HG02840 (cell line): Measurements from ENCODE around the gene PABPC1L.

ENCODE experiments used
- ATAC-seq: cut with Tn5 transposase; IDR thresholded peaks from one replicate; pipeline ENCODE4 v1.9.1; 2021; ENCODE audit warnings: mild to moderate bottlenecking, moderate library complexity, moderate number of reproducible peaks; ENCODE audit not compliant: unreplicated experiment, low FRiP score

Gene PABPC1L

DNA sequence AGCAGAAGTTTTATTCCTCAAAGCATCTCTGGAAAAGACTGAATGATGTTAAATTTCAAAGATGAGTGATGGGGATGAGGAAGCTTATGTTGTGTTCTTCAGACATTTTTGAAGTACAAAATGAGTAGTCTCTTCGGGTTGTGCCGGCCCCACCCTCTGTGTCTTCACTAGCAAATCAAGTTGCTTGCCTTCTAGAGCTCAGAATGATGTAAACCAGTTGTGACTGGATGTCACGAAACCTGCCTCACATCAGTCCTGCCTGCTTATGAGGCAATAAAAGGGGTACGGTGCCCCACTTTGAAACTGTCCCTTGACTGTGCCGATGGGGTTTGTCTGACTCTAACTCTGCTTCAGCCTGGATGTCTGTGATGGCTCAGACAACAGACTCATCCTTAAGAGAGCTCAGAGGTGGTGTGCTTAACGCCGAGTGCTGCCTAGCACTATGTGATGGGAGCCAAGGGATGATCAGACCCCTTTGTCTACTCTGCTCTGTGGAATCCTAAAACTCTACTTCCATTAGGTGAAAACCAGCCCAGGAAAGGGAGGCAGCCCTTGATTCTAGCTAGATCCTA is 31.3 kb downstream of the PABPC1L start:
- no peak for ATAC-seq

DNA sequence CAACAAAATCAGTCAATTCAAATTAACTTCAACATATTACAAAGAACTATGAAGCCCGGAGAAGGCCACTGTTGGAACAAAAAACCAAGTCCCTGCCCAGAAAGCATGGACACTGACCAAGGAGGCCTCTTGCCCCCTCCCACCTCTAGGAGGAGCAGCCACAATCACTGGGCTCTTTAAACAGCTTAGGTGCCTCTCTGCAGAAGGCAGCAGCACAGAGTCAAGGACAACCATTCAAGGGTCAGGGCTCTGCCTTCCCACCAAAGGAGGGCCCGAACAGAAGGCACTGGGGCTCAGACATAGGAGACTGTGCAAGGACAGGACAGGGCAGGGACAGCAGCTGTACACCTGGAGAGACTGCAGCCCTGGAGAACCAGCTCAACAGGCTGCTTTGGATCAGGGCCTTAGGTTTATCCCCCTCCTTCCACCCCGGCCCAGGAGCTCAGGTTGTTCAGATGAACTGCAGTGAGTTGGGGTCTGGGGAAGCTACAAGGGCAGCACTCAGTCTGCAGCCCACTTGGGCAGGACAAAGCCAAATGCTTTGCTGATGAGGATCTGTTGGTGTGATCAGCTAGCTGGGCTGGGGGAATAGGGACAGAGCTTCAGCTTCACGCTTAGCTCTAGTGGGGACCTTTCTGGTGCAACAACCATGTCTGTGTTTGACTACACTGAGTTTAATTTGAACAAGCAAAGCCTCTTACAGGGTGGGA is 32.6 kb downstream of the PABPC1L start:
- ATAC-seq, result no peak

DNA sequence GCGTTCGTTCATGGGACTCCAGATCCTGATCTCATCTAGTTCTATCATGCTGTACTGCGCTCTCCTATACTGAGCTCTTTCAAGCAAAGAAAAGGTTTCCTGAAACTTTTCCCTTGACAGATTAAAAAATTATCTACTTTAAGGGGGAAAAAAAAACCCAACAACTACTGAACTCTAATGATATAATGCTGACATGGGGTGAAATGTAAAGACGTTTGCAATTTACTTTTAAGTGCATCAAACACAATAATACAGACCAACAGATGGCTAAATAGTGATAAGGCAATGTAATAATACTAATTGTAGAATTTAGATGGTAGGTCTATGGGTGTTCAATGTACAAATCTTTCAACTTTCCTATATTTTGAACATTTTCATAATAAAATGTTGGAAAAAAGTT is 34.0 kb downstream of the PABPC1L start:
- ATAC-seq, result no peak

DNA sequence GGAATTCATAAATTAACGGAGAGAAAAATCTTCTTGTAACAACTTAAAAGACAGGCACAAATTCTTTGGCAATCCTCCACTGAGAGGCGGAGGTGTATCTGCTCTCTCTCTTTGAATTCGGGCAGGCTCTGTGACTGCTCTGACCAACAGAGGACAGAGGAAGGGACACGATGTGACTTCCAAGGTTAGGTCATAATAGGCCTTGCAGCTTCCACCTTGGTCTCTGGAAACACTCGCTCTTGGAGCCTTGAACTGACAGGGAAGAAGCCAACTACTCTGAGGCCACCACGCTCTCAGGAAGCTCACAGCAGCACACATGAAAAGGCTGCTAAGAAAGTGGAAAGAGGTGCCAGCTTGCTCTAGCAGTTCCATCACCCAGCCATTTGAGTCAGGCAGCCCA is 35.4 kb downstream of the PABPC1L start:
- no peak for ATAC-seq

DNA sequence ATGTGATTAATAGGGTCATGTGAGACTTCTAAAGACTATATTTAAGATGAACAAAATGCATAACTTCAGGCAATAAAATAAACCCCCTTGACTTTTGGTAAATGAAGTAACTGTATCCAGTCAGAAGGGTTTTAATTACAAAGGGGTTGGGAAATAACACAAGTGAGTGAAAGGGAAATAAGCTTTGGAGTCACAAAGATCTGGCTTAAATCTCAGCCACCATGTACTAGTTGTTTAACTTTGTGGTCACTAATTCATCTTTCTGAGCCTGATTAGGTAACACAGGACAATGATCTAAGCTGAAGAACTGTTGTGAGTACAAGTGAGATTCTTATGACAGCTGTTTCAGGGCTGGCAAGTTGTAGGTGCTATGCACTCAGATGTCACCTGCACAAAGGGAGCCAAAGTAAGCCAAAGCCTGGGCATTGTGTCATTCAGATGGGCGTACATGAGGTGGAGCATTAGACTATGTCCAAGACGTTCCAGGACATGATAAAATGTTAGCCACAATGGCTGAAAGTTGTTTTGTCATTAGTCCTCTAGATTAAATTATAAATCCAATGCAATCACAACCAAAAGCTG is 36.5 kb downstream of the PABPC1L start:
- ATAC-seq, result no peak

DNA sequence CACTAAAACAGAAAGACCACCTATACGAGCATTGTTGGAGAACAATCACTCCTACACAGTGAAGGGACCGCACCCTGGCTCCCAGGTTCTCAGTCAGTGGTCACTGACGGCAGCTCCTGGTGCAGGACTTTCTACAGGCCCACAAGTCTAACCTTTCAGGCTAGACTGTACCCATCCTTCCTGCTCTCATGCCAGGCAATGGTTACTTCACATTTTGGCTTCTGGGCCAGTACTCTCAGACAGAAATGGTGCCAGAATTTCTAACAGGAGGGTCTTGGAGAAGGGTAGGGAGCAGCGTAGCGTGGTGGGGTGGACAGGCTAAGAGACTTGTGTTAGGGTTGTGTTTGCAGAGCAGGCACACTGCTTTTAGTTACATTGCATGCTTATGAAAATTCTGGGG is 38.2 kb downstream of the PABPC1L start:
- no peak for ATAC-seq

- ATAC-seq, result no peak
Measured at GRCh38 chr20:44948513-44948912, 38.7 kb downstream of the PABPC1L start.

DNA sequence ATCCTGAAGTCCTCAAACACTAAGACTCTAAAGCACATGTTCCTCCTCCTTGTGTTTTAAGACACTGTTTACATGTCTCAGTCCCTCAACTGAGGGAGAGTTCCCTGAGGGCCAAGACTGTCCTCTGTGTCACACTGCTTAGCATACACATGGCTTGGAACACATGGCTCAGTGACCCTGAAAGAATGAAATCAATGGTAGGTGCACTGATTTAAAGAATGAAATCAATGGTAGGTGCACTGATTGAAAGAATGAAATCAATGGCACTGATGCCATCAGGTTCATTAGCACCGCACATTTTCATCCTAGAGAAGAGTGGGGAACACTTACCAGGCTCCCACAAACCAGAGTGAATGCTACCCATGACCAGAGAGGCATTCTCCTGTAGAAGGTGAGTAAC is 40.5 kb downstream of the PABPC1L start:
- ATAC-seq, result no peak

DNA sequence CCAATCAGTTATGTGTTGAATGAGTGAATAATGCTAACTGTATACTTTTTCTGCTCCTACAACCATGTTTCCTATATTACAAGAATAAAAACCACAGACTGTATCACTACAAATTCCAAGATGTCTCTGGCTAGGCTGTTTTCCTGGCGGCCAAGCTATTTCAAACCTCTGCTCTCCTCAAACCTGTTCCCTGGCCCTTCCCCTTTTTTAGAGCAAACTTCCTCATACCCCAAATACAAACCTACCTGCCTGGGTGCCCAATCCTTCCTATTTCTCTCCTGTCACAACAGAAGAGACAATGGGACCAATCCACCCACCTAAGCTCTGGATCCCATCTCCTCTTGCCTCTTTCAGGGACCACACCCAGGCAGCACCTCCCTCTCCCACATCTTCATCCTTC is 42.9 kb downstream of the PABPC1L start:
- no peak for ATAC-seq

DNA sequence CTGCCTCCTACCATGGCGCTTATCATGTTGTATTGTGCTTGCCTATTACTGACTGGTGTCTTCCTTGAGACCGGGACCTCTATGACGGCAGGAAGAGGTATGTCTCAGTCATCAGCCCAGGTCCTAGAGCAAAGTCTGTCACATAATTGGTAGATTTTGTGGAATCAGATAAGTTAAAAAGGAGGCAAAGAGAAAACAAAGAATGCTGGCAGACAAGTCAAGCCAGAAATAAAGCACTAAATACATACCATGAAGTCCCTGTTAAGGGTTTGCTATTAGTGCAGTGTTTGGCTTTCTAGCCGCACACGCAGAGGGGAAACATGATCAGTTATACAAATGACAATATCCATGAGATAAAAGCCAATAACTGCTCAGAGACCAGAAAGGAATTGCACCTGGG is 44.4 kb downstream of the PABPC1L start:
- no peak for ATAC-seq

DNA sequence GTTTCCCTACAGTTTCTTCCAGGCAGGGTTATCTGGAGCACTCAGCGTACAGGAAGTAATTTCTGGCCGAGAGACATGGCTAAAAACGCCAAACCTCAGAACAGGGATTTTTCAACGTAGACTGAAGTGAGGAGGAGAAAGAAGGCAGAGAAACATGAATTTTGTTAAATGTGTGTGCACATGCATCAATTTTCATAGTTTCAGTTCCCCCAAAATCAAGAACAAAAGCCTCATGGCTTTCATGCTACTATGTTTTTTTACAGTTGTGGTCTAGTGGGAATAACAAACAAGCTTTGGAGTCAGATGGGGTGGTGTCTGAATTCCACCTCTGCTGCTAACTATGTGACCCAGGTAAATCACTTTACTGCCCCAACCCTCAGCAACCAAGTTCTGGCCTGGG is 45.4 kb downstream of the PABPC1L start:
- ATAC-seq, result no peak

GRCh38 chr20:44956410-44956809 is 46.5 kb downstream of the PABPC1L start:
- no peak for ATAC-seq

DNA sequence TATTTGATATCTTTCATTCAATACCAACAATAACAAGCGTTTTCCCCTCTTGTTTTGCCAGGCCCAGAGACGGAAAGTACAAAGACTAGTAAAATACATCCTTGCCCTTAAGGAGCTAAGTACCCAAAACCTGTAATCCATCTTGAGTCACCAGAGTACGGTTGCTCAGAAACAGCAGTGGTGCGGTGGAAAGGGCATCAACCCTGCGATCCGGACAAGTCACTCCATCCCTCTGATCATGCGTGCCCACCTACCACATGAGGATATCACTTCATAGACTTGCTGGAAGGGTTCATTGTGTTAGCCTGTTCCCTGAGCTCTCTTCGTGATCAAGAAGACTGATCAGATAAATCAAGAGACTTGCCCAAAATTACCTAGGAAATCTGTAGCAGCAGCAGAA is 48.4 kb downstream of the PABPC1L start:
- ATAC-seq, result no peak

- ATAC-seq, result no peak
Measured at GRCh38 chr20:44959082-44959637, 49.3 kb downstream of the PABPC1L start.

DNA sequence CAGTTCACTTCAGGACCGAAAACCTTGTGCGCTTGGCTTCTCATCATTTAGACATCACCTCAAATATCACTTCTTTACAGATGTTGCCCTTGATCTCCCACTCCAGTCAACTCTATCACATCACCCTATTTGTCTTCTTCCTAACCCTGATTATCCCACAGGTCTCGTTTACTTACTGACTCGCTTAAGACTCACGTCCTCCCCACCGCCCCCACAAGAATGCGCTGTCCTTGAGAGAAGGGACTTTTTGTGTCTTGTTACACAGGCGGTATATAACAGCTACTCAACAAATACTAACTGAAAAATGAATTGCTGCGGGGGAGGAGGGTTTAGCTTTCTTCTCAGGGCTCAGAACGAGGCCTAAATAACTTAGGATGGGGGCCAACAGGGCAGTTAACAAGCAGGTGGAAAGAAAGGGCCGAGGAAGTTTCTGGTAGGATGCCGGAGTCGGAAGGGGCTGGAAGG is 49.8 kb downstream of the PABPC1L start:
- no peak for ATAC-seq

DNA sequence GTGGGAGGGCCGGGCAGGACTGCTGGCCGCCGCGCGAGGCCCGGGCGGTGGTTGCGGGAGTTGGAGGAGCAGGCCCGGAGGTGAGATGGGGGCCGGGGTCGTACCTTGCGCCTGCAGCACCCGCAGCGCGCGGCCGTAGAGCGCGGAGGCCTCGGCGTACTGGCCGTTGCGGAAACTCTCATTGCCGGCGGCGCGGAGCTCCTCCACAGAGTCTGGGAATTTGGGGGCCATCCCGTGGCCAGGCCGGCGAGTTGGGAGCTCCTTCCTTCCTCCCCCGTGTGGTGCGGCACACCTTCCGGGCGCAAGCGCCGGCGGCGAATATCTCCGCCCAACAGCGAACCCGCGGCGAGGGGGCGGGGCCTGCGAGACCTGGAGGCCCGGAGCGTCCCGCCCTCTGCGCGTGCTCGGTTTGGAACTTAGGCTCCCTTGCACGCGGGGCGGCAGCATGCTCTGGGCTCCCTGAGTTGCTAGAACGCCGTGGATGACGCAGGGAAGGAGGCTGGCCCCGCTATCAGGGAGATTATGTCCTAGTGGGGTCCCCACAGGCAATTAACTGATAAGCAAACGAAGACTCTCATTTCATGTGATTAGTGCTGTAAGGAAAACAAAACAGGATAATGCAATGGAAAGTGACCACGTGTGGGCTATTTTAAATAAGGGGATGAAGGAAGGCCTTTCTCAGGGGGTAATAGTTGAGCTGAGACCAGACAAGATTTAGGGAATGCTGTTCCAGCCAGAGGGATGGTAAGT is 50.4 kb downstream of the PABPC1L start, which contains the start of gene TOMM34:
Gene TOMM34 (minus strand): TSS at position 295 of the 750 bp plus-strand sequence. CDS start 64 bp downstream, at position 231.
- peak; percentile 80 for ATAC-seq

GRCh38 chr20:44961011-44961869 is 51.4 kb downstream of the PABPC1L start:
- no peak for ATAC-seq

DNA sequence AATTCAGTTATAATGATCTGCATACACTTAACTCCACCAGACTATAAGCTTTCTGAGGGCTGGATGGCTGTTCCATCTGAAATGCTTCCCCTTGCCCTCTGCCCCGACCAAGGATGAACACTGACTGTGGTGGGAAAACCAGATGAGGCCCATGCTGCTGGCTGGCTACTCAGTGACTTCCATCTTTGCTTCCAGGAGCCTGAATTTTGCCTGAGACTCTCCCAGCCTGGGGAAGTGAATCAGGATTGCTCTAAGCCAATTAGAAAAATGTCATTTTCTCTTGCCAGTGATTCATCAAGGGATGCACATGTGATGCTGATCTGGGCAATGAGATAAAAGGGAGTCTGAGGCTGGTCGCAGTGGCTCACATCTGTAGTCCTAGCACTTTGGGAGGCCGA is 52.0 kb downstream of the PABPC1L start:
- ATAC-seq, result no peak

- ATAC-seq, result no peak
Measured at GRCh38 chr20:44962483-44962882, 52.6 kb downstream of the PABPC1L start.
